HG02642 (cell line): Measurements from ENCODE around the gene MRNIP.
A peak's percentile ranks its signal among the peaks of the same experiment; 100 is the strongest.
"Not testable (repeated sequence)": the region's sequence is repeated elsewhere in the genome, so short reads cannot be mapped to it uniquely, and the experiment has no call there.

Experiments
- ATAC-seq: cut with Tn5 transposase; IDR thresholded peaks from one replicate; pipeline ENCODE4 v1.9.1; 2021; ENCODE audit warnings: mild to moderate bottlenecking; ENCODE audit not compliant: unreplicated experiment, poor library complexity

The MRNIP gene

DNA sequence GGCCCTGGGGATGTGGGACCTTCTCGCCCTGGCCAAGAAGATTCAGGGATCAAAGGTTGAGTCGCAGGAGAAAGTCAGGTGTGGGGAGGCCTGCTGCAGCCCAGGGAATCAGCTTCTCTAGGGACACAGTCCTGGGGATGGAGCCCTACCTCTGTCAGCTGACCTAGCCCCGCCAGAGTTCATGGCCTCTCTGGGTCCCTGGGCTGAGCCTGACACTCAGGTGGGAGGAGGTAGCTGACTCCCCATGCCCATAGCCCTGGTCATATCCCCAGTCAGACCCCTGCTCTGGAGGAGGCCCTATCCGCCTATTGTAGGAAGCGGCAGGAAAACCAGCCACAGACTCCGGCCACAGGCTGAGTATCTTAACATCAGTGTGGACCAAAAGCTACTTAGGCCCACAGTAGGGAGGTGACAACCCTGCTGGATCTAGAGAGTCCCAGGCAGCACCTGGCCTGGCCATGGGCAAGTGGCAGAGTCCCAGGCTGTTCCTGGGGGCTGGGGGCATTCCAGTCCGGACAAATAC, 15.0 kb upstream of the MRNIP start:
- ATAC-seq: no peak

DNA sequence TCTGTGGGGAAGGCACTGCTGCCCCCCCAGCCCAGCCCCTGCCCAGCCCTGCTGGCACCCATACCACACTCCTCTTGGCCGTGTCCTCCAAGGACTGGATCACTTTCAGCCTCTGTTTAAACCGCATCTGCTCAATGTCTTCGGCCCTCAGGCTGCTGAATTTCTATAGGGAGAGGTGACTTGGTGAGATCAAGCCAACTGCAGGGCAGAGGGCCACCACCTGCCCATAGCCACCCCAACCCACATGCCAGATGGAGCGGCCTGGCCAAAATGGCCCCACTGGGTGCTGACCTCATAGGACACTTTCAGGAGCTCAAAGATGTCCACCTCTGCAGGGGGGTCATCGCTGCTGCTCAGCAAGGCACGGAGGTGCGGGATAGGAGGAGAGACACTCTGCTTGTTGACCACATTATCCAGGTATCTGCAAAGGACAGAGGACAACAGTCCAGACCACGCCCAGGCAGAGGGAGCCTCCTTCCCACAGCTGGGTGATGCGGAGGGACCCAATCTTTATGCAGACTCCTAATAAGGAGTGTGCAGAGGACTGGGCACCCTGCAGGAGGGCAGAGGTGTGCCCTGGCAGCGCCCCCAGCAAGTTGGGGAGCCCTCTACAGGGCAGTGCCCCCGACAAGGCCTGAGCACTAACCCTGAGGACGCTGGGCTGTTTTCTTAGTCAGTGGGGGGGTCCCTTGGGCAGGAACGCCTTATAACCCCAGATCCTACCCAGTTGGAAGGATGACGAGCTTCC, 14.4 kb upstream of the MRNIP start:
- ATAC-seq: no peak

DNA sequence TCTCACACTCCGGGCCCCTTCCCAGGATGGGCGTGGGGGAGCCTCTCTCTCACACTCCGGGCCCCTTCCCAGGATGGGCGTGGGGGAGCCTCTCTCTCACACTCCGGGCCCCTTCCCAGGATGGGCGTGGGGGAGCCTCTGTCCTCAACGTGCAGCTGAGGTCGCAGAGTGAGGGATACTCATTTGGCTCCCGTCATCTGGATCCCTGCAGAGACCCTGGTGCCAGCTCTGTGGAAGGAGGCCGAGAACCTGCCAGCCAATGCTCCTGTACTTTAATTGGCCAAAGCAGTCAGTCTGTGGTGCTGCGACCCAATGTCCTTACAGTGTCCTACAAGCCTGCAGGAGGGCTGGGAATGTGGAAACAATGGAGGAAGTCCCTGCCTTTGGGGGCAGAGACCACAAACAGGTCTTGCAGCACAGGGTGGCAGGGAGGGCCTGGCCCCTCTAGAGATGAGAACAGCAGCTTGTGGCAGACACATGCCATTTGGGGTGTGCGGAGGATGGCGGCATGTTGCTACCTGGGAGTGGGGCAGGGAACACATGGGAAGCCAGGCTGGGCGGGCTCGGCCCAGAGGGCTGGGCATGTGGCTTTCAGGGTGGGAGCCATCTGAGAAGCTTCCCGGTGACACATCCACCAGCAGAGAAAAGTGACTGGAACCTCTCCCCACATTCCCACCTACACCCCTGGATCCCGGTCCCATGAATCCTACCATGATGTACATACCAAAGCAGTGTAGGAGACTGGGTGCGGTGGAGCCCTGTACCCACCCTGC, 13.6 kb upstream of the MRNIP start:
- no peak for ATAC-seq

DNA sequence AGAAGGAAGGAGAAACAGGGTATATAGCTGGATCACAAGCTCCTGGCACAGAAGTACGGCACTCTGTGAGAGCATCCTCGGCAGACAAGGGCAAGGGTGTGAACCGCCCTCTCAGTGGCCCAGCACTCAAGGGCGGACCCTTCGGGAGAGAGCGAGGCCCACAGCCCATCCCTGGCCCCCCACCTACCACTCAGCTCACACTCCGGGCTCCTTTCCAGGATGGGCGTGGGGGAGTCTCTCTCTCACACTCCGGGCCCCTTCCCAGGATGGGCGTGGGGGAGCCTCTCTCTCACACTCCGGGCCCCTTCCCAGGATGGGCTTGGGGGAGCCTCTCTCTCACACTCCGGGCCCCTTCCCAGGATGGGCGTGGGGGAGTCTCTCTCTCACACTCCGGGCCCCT, 12.9 kb upstream of the MRNIP start:
- ATAC-seq: not testable (repeated sequence)

DNA sequence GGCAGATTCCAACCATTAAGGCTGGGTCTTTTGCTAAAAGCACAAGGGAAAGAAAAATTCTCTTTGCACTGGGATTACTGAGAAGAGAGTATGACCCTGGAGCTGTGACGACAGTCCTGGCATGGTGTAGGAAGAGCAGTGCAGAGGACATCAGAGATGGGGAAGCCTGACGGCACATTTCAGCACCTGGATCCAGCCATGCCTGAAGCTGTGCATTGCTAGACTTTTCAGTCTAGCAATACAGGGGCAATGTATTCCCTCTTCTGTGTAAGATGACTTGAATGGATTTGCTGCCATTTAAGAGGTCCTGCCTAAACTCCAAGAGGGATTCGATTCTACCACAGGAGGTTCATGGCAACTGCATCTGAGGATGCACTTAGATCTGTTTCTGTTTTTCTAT, 12.3 kb upstream of the MRNIP start:
- ATAC-seq: no peak

DNA sequence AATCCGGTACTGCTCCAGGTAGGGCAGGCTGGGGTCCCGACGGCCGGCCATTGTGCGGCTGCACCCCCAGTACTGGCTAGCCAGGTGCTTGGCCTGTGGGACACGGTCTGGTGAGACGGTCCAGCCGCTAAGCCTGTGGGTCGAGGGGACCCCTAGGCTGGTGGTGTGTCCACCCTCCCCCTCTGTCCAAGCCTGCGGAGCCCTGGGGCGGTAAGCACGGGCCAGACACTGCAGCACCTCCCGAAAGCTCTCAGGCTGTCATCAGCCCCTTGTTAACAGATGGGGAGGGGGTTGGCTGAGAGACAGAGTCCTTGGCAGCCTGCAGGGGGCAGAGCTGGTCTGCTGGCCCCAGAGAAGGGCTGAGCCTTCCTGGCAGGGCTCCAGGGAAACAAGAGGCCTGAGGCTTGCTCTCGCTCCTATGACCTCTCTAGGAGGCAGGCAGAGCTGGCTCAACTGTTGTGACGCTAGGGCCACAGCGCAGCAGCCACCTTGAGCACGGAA, 11.8 kb upstream of the MRNIP start:
- no peak for ATAC-seq

DNA sequence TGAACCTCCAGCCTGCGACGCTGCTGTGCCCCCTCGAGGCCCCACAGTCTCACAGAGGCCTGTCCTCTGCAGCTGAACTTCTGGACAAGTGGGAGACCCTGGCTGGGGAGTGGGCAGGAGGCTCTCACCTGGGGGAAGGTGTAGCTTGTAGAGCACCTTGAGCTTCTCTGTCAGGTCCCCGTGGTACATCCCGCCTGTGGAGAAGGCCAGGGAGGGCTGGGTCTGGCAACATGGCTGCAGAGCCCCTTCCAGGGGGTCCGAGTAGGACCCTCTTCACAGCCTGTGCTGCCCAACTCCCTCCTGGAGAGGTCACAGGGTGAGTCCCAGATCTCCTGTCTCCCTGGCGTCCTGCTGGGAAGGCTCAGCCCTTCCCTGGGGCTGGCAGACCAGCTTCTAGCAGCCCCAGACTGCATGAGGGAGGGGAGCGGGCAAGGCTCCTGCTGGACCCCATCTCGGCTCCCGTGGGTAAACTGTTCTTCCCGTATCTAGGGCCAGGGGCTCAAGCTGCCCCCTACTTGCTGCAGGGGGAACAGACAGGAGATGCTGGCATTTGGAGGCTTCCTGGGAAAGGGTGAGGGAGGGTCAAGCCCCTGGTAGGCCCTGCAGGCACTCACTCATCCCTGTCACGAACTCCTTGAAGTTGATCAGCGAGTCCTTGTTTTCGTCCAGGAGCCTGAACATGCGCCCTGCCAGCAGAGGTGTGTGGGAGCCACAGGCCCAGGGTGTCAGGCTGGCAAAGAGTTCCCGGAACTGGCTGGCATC, 11.2 kb upstream of the MRNIP start:
- ATAC-seq: no peak

DNA sequence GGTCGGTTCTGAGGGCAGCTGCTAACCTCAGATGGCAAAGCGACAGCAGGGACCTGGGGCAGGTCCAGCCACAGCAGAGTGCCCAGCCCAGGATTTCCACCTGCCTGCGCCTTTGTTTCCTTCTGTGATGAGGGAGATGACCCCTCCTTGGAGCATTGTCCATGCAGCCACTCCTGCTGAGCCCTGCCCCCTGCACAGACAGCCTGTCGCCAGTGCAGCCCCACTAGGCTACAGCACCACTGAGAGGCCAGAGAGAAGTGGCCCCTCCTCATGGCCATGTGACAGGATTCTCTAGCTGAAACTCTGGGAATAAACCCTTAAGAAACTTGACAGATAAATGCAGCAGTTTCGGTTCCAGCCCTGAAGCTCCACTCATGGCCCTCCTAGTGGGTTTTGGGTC, 10.5 kb upstream of the MRNIP start:
- no peak for ATAC-seq

DNA sequence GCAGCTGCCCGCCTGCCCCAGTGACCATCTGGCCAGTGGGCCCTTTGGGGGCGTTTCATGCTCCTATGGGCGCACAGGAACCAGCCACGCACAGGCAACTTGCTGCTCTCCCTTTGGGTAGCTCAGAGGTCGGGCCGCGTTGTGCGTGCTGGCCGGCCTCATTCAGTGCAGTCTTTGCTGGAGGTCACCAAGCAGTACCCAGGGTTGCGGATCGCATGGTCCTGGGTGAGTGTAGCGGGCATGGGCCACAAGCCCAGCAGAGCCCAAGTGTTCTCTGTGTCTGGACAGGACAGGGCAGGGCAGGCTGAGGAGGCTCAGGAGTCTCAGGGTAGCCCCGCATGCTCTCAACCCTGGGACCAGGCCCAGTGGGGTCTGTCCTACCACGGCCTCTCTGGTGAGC, 9.9 kb upstream of the MRNIP start:
- ATAC-seq: no peak

DNA sequence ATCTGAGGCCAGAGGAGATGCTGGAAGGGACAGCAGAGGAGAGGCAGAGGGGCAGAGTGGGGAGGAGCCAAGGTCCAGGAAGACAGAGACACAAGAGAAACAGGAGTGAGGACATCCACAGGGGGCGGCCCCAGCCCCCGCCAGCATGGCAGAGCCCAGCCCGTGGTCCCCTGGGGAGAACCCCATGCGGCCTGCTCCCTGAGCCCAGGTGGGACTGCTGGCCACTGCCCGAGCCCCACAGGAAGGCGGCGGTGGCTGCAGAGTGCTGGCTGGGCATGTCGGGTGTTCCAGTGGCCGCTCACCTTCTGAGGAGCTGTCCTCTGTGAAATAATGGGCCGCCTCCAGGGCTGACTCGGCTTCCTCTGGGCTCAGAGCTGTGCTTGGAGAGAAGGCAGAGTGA, 8.9 kb upstream of the MRNIP start:
- ATAC-seq: no peak

DNA sequence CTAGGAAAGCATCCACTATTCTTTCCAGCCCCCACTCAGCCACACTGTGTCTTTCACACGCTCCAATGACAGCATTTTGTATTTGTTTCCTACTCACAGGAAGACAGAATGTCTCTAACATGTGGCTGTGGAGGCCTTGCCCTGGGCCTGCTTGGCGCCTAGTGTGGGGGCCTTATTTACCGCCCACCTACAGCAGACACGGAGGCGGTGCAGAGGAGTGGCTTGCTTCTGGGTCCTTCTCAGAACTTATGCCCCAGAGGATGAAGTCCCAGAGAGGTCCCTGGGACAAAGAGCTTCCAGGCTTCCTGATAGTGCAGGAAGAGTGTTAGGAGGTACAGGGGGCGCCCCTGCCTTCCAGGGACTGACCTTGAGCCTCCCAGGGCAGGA, 8.5 kb upstream of the MRNIP start:
- no peak for ATAC-seq

DNA sequence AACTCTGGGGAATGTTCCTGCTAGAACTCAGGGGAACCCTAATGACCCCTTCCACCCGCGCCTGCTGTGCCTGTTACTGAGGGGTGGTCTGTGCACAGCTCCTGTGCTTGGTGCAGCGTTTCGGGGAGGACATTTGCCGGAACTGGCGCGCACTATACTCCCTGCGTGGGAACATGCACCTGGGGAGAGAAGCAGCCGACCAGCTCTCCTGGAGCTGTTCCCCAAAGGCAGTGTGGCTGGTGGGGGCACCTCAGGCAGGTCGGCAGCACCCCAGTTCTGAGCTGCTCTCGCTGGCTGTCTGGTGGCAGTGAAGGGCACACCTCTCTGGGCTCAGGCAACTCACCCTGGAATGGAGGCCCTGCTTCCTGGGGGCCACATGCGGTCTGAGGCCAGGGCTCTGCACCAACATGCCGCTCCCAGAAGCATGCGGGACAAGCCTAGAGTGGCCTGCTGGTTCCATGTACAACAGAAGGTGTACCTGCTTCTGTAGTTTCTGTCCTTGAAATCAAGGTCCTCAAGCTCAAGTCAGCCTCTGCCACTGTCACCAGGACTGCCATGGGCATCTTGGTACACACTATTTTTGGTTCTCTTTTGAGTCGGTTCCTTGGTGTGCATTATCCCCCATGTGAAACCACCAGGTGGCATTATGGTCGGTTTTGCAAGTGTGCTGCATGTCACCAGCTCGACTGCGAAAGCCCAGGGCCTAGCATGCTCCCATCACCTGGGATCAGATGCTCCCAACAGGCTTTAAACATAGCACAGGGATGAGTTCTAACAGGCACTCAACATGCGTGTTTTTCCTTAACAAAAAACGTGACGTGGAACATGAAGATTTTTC, 7.8 kb upstream of the MRNIP start:
- ATAC-seq: no peak

DNA sequence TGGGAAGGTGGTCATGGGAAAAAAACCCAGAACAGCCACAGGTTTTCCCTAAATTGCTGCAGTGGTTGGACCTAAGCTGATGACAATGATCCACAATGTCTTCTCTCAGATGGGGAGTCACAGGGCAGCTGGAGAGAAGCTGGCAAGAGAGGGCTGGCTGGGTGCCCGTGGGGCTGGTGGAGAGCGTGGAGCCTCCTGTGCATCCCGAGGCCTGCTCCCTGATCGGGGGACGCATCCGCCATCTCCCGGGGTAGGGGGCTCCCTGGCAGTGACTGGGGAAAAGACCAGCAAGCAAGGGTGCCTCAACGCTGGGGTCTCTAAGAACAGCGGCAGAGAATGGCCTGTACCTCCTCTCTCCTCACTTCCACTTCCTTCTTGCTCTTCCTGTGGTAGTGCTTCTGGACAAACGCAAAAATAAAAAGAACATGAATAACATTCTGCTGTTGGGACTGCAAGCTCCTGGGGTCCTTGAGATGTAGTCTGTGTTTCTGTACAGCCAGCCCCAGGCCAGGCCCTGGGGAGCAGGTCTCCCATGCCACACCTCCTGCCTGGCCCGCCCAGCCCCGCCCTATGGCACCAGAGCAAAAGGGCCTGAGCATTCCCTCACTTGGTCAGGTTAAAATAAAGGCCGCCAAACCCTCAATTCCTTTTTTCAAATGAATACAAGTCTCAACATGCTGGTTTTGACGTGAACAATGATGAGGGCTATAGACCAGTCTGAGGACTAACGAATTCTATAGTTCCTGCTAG, 7.0 kb upstream of the MRNIP start:
- ATAC-seq: no peak

DNA sequence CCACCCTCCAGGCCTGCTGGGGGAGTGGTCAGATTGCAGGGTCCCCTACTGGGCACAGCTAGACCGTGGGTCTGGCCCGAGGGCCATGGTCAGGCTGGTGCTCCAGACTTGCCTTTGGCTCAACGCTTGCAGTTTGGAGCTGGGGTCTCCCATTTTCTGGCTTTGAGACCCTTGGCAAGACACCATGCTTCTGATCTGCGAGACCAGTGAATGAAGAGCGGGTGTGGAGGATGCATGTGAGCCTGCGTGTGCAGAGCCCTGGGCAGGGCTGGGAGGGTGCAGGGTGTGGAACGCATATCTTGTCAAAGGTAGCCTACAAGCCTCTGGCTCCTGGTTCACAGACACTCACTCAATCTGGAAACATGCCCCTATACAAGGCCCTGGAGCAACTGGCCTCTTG, 6.1 kb upstream of the MRNIP start:
- ATAC-seq: no peak

DNA sequence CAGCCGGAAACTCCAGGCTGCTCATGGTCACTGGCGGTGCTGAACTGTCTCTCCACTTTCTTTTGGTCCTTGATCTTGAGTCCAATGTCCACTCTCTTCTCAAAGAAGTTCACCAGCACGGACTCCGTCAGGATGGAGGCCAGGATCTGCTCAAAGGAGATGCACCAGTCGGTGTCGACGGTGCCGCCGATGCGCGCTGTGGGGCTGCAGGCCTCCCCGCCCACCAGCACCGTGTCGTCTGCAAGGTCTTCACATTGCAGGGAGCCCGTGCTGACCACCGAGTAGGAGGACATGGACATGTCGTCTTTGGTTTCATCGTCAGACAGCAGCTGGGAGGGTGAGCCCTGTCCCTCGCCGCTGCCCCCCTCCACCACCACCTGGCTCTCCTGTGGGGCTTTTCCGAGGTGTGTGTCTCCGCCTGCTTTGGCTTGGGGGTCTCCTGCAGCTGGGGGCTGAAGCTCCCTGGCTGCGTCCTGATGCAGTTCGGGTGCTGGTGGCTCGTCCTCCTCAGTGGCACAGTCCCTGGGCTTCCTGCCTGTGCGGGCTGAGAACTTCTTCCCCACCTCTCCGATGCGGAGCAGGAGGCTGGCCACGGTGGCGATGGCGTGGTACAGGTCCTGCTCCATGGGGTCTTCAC, 5.0 kb upstream of the MRNIP start:
- no peak for ATAC-seq

DNA sequence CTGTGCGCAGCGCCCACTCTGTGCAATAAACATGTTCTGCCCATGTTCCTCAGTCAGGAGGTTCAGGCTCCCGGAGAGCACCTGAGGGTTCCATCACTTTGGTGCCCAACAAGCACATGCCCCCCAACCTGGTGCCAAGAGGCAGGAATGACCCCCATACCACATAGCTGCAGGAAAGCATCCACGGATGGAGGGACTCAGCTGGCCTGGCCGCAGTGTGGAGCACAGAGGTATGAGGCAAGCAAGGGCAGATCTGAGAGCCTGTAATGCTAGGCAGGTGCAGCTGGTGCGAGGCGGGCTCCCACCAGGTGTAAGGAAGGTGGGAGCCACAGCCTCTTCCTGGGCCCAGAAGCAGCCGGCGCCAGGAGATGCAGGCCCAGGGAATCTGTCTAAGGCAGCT, 4.3 kb upstream of the MRNIP start:
- ATAC-seq: no peak

DNA sequence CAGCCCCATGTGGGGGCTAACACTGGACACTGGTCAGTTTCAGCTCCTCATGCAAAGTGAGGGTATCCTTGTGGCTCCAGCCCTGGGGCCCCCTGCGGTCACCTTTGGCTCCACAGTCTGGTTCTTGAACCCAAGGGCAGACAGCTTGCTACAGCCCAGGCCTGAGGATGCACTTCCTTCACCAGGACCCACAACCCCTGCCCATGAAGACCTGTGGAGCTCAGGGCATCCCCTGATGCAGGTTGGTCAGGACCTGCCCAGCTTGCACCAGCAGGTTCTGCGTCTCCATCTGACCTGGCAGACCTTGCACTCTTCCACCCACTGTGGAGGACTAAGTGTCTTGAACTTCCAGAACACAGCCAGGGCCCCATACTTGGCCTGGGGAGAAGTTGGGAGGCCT, 3.7 kb upstream of the MRNIP start:
- no peak for ATAC-seq

DNA sequence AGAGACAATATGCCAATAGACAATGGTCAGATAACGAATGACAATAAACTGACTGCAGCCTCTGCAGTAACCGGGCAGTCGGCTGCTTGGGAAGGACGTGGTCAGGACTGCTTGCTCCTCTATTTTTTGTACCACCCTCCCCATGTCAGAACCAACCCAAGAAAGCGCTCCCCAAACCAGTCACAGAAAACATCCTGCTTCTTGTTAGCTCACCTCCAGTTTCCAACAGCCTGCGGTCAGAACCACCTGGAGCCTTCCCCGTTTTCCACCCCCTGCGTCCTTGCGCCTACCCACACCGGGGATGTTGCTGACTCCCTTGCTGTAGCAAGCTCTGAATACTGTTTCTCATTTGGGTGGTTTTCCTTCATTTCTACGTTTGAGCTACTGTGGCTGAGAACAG, 1.7 kb upstream of the MRNIP start:
- no peak for ATAC-seq

DNA sequence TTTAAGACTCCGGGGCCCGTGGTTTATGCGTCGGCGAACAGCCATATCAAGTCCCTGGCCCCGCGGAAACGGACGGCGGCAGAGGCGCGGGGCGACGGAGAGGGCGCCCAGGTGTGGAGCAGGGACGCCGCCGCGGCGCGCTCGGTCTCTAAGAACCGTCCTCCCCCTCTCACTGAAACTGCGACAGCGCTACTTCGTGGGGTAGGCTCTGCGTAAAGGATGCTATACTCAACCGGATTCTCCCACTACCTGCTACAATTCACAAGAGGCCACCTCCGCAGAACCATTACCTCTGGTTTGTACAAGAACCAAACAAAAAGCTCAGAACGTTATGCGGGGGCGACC, 404 bp downstream of the MRNIP start:
- peak; percentile 39 for ATAC-seq
